Activated CD8-positive, alpha-beta T cell treated with anti-CD3 and anti-CD28 coated beads for 36 hours (primary cell): ENCODE measurements around the gene PLA1A. TPM values are rescaled to one million over a fixed set of nuclear protein-coding genes. Genes with fewer than 3 reads are reported as not detected.
A peak's percentile ranks its signal among the peaks of the same experiment; 100 is the strongest.

Experiments used
- ATAC-seq: fragments of 200-7000 bp; cut with Tn5 transposase; one replicate; pipeline ENCODE4 v1.10.0; 2021; ENCODE audit warnings: mild to moderate bottlenecking, moderate library complexity
- CTCF ChIA-PET: fragments of 350-600 bp; sonication (Branson Sonifier 250); formaldehyde crosslinking; loops from one replicate; lab custom pipeline; 2021; ENCODE audit warnings: antibody characterized with exemption; lab: Charles Lee
- POLR2A ChIA-PET: fragments of 350-600 bp; sonication (Branson Sonifier 250); formaldehyde crosslinking; loops from one replicate; lab custom pipeline; 2021; ENCODE audit warnings: antibody characterized with exemption; lab: Charles Lee
- DNase-seq: peaks from one replicate; pipeline ENCODE4 v3.0.0-alpha.2; 2020
- H3K27ac Mint-ChIP-seq: one replicate; pipeline ENCODE4 v1.8.0; 2021; ENCODE audit warnings: mild to moderate bottlenecking, mixed read lengths
- H3K27me3 Mint-ChIP-seq: one replicate; pipeline ENCODE4 v1.8.0; 2021; ENCODE audit warnings: mixed read lengths
- H3K36me3 Mint-ChIP-seq: one replicate; pipeline ENCODE4 v1.8.0; 2021; ENCODE audit warnings: low read depth, mixed read lengths
- H3K4me1 Mint-ChIP-seq: one replicate; pipeline ENCODE4 v1.8.0; 2021; ENCODE audit warnings: low read depth, mixed read lengths
- H3K4me3 Mint-ChIP-seq: one replicate; pipeline ENCODE4 v1.8.0; 2021; ENCODE audit warnings: mild to moderate bottlenecking, moderate library complexity, mixed read lengths
- H3K9me3 Mint-ChIP-seq: one replicate; pipeline ENCODE4 v1.8.0; 2021; ENCODE audit warnings: mixed read lengths
- CTCF ChIP-seq: fragments of 200-600 bp; IDR thresholded peaks from one replicate; pipeline ENCODE4 v1.8.0; 2022; ENCODE audit warnings: antibody characterized with exemption, mild to moderate bottlenecking
- intact Hi-C: fragments of 100-400 bp; cut with micrococcal nuclease; formaldehyde crosslinking; loops from one replicate; pipeline ENCODE4 v1.10.0; 2022
- total RNA-seq, 2 experiments: library from RNA; stranded (reverse); gene quantifications; one replicate each; pipeline ENCODE4 v1.2.3, GENCODE V29; 2021

PLA1A gene
- total RNA-seq, 2 experiments from 2014 or later: not detected

- H3K27ac Mint-ChIP-seq: no peak overlapping the region
- H3K4me1 Mint-ChIP-seq: peaks cover 17% of the 10 kb centered on the region
- TF ChIP-seq CTCF: no peak
- DNase-seq (no peak), ATAC-seq (no peak)
- POLR2A ChIA-PET: no interaction called here
- H3K36me3 Mint-ChIP-seq: no peaks in the 10 kb centered on the region
- CTCF ChIA-PET: no interaction called here
- no peak overlapping the region for H3K4me3 Mint-ChIP-seq
- H3K9me3 Mint-ChIP-seq: no peaks in the 10 kb centered on the region
- intact Hi-C loops: no loop called here
- H3K27me3 Mint-ChIP-seq: peaks cover 4% of the 10 kb centered on the region
Observed at GRCh38 chr3:119595639-119596334, 1.9 kb upstream of the PLA1A start.

GRCh38 chr3:119596398-119596797 lies 1.3 kb upstream of the PLA1A start:
- POLR2A ChIA-PET: no interaction called here
- CTCF ChIA-PET: no interaction called here
- Mint-ChIP-seq H3K9me3 (no peaks in the 10 kb centered on the region), H3K27me3 (peaks cover 3% of the 10 kb centered on the region), H3K4me1 (peaks cover 22% of the 10 kb centered on the region), H3K4me3 (no peak overlapping the region), H3K36me3 (no peaks in the 10 kb centered on the region), H3K27ac (no peak overlapping the region)
- DNase-seq (no peak), ATAC-seq (no peak)
- intact Hi-C loops: no loop called here
- no peak for TF ChIP-seq CTCF

- no peak for TF ChIP-seq CTCF
- peaks cover 1% of the 10 kb centered on the region for H3K27me3 Mint-ChIP-seq
- intact Hi-C loops: no loop called here
- H3K9me3 Mint-ChIP-seq: no peaks in the 10 kb centered on the region
- H3K4me1 Mint-ChIP-seq: peaks cover 23% of the 10 kb centered on the region
- no peak overlapping the region for H3K4me3 Mint-ChIP-seq
- ChIA-PET POLR2A (no interaction called here), CTCF (no interaction called here)
- ATAC-seq (peak; percentile 51), DNase-seq (no peak)
- H3K36me3 Mint-ChIP-seq: no peaks in the 10 kb centered on the region
- peak overlapping the region; percentile 21 for H3K27ac Mint-ChIP-seq
Observed at GRCh38 chr3:119598410-119599098, 869 bp downstream of the PLA1A start.

GRCh38 chr3:119599558-119600174 lies 2.0 kb downstream of the PLA1A start:
- CTCF ChIA-PET: interaction anchor here (0.7 to 1.9 kb wide), 3 partner anchors 8 to 30 kb away, joined by 3 to 6 read pairs (median 3); no protein-coding TSS in a partner anchor
- intact Hi-C loops: no loop called here
- peaks cover 23% of the 10 kb centered on the region for H3K4me1 Mint-ChIP-seq
- H3K4me3 Mint-ChIP-seq: no peak overlapping the region
- POLR2A ChIA-PET: interaction anchor here (0.8 to 1.0 kb wide), 2 partner anchors 18 to 77 kb away, joined by 3 read pairs; no protein-coding TSS in a partner anchor
- no peaks in the 10 kb centered on the region for H3K36me3 Mint-ChIP-seq
- DNase-seq (no peak), ATAC-seq (no peak)
- H3K9me3 Mint-ChIP-seq: no peaks in the 10 kb centered on the region
- H3K27me3 Mint-ChIP-seq: no peaks in the 10 kb centered on the region
- TF ChIP-seq CTCF: no peak
- H3K27ac Mint-ChIP-seq: peak overlapping the region; percentile 63
